HCT116 (cell line): ENCODE results near the gene GOLGA3. TPM values are rescaled to one million over a fixed set of nuclear protein-coding genes. Genes with fewer than 3 reads are reported as not detected.
"Not testable (repeated sequence)": the region's sequence is repeated elsewhere in the genome, so short reads cannot be mapped to it uniquely, and the experiment has no call there.

Experiments
- ATAC-seq: fragments of 200-7000 bp; cut with Tn5 transposase; 2 replicates; pipeline ENCODE4 v1.9.1; 2020; ENCODE audit warnings: mild to moderate bottlenecking, moderate library complexity
- BruUV-seq: library from RNA; stranded (reverse); fragments of 400-500 nt; replicated peaks from 2 replicates; lab custom pipeline; 2021; lab: Mats Ljungman, UMichigan
- CTCF ChIA-PET: fragments of 300-600 bp; sonication (Branson Sonifier 250); formaldehyde crosslinking; loops from one replicate; lab custom pipeline; 2021; ENCODE audit warnings: antibody characterized with exemption; lab: Charles Lee
- POLR2A ChIA-PET: fragments of 300-600, 350-600 bp; sonication (Branson Sonifier 250); formaldehyde crosslinking; loops from one replicate; lab custom pipeline; 2021; ENCODE audit warnings: antibody characterized with exemption; lab: Charles Lee
- RAD21 ChIA-PET, 2 experiments: fragments of 300-600 bp; sonication (Branson Sonifier 250); formaldehyde crosslinking; loops; one replicate each; lab custom pipeline; 2023; ENCODE audit warnings: low total read pairs in 2 of 2; ENCODE audit not compliant: uncharacterized antibody in 2 of 2, unreplicated experiment in 2 of 2, low non-redundant PET in 1 of 2; lab: Charles Lee
- DNase-seq: peaks from one replicate; pipeline ENCODE4 v3.0.0-alpha.2; 2010; ENCODE audit warnings: low read depth, low spot score
- H2AFZ ChIP-seq: fragments of 200-600 bp; shearing (Covaris generic), sonication (generic); 2 replicates; pipeline ENCODE4 v1.6.1; 2017; ENCODE audit warnings: low read depth, mixed run types, mixed read lengths, antibody characterized with exemption, low read length; ENCODE audit not compliant: poor library complexity, severe bottlenecking
- H3K27ac ChIP-seq: 2 replicates; pipeline ENCODE4 v1.5.1; 2012; ENCODE audit warnings: low read depth, low read length
- H3K27me3 ChIP-seq: fragments of 200-600 bp; sonication (generic); 2 replicates; pipeline ENCODE4 v1.6.1; 2016; ENCODE audit warnings: mixed run types, low read length, mixed read lengths; ENCODE audit not compliant: insufficient read depth
- H3K36me3 ChIP-seq, 2 experiments: fragments of 200-500 bp in 1 of 2; fragments of 200-600 bp in 1 of 2; sonication (Bioruptor generic) in 1 of 2; sonication (generic) in 1 of 2; 2 replicates each; pipeline versions ENCODE4 v1.5.1 to v1.6.1; 2014 to 2016; ENCODE audit warnings: low read length in 2 of 2, inconsistent platforms in 1 of 2, mixed read lengths in 1 of 2, mixed run types in 1 of 2; ENCODE audit not compliant: insufficient read depth in 2 of 2, control insufficient read depth in 1 of 2
- H3K4me1 ChIP-seq, 2 experiments: fragments of 200-600 bp in 1 of 2; sonication (generic) in 1 of 2; 2 replicates each; pipeline versions ENCODE4 v1.5.1 to v1.6.1; 2012 to 2017; ENCODE audit warnings: low read length in 2 of 2, inconsistent platforms in 1 of 2, mild to moderate bottlenecking in 1 of 2, mixed read lengths in 1 of 2, mixed run types in 1 of 2, moderate library complexity in 1 of 2; ENCODE audit not compliant: insufficient read depth in 2 of 2, control insufficient read depth in 1 of 2
- H3K4me2 ChIP-seq: fragments of 200-600 bp; sonication (generic); 2 replicates; pipeline ENCODE4 v1.6.1; 2017; ENCODE audit warnings: mixed run types, low read length, mixed read lengths
- H3K4me3 ChIP-seq, 2 experiments: fragments of 200-600 bp in 1 of 2; sonication (generic) in 1 of 2; replicated peaks in 1 of 2; 2 replicates each; pipeline ENCODE4 v1.5.1; 2011 to 2016; ENCODE audit warnings: low read length in 2 of 2, control low read depth in 1 of 2, low read depth in 1 of 2, mild to moderate bottlenecking in 1 of 2, mixed read lengths in 1 of 2, mixed run types in 1 of 2
- H3K79me2 ChIP-seq: fragments of 200-600 bp; sonication (generic); 2 replicates; pipeline ENCODE4 v1.6.1; 2017; ENCODE audit warnings: mild to moderate bottlenecking, mixed run types, low read length, moderate library complexity, mixed read lengths; ENCODE audit not compliant: insufficient read depth
- H3K9ac ChIP-seq: fragments of 200-600 bp; sonication (generic); 2 replicates; pipeline ENCODE4 v1.6.1; 2016; ENCODE audit warnings: low read length, mixed read lengths
- H3K9me2 ChIP-seq: fragments of 200-600 bp; sonication (generic), shearing (Covaris generic); 2 replicates; pipeline ENCODE4 v1.6.1; 2017; ENCODE audit warnings: mixed run types, mild to moderate bottlenecking, moderate library complexity; ENCODE audit not compliant: insufficient read depth
- H3K9me3 ChIP-seq, 2 experiments: fragments of 200-500 bp in 1 of 2; fragments of 200-600 bp in 1 of 2; sonication (Bioruptor generic) in 1 of 2; sonication (generic) in 1 of 2; 2 replicates each; pipeline ENCODE4 v1.6.1; 2014 to 2017; ENCODE audit warnings: low read length in 2 of 2, mixed read lengths in 2 of 2, inconsistent platforms in 1 of 2, low read depth in 1 of 2, mild to moderate bottlenecking in 1 of 2, mixed run types in 1 of 2, moderate library complexity in 1 of 2; ENCODE audit not compliant: control insufficient read depth in 1 of 2, insufficient read depth in 1 of 2
- H4K20me1 ChIP-seq: fragments of 200-600 bp; sonication (generic), shearing (Covaris generic); 2 replicates; pipeline ENCODE4 v1.6.1; 2017; ENCODE audit warnings: mixed run types, mild to moderate bottlenecking, moderate library complexity; ENCODE audit not compliant: insufficient read depth
- CBX3 ChIP-seq: IDR thresholded peaks from 2 replicates; pipeline ENCODE4 v1.6.1; 2012; ENCODE audit warnings: low read depth
- CEBPB ChIP-seq: IDR thresholded peaks from 2 replicates; pipeline ENCODE4 v1.6.1; 2012; ENCODE audit warnings: low read depth
- ELF1 ChIP-seq: IDR thresholded peaks from 2 replicates; pipeline ENCODE4 v1.6.1; 2012; ENCODE audit warnings: low read depth, borderline replicate concordance
- EZH2phosphoT487 ChIP-seq: fragments of 200-600 bp; IDR thresholded peaks from 2 replicates; pipeline ENCODE4 v1.6.1; 2018; ENCODE audit warnings: antibody characterized with exemption, borderline replicate concordance
- JUND ChIP-seq: IDR thresholded peaks from 2 replicates; pipeline ENCODE4 v1.6.1; 2012
- POLR2AphosphoS5 ChIP-seq: IDR thresholded peaks from 2 replicates; pipeline ENCODE4 v1.6.1; 2011; ENCODE audit warnings: mild to moderate bottlenecking, low read depth, low read length, moderate library complexity
- RAD21 ChIP-seq: IDR thresholded peaks from 2 replicates; pipeline ENCODE4 v1.6.1; 2012; ENCODE audit warnings: low read depth, mild to moderate bottlenecking
- YY1 ChIP-seq: IDR thresholded peaks from 2 replicates; pipeline ENCODE4 v1.6.1; 2011; ENCODE audit warnings: low read length, low read depth, moderate library complexity, mild to moderate bottlenecking; ENCODE audit not compliant: insufficient replicate concordance; ENCODE audit errors: extremely low read depth
- ZFX ChIP-seq: fragments of 450-650 bp; IDR thresholded peaks from 2 replicates; pipeline ENCODE4 v1.6.1; 2017
- ZNF274 ChIP-seq: fragments of 200-500 bp; sonication (Bioruptor generic); IDR thresholded peaks from 2 replicates; pipeline ENCODE4 v1.6.1; 2014; ENCODE audit warnings: mild to moderate bottlenecking, low read depth, low read length, inconsistent platforms
- intact Hi-C: fragments of 100-400 bp; cut with micrococcal nuclease; formaldehyde crosslinking; loops from 2 replicates; pipeline ENCODE4 v1.10.0; 2022
- total RNA-seq: library from RNA; stranded (reverse); gene quantifications from one replicate; pipeline ENCODE4 v1.2.1, GENCODE V29; 2021; ENCODE audit not compliant: unreplicated experiment
- TF ChIP-seq, protein P1 (sequence below): IDR thresholded peaks from 2 replicates; pipeline ENCODE4 v1.6.1; 2012

GOLGA3 gene
- total RNA-seq, 1 experiment from 2014 or later: 35.1 TPM

DNA sequence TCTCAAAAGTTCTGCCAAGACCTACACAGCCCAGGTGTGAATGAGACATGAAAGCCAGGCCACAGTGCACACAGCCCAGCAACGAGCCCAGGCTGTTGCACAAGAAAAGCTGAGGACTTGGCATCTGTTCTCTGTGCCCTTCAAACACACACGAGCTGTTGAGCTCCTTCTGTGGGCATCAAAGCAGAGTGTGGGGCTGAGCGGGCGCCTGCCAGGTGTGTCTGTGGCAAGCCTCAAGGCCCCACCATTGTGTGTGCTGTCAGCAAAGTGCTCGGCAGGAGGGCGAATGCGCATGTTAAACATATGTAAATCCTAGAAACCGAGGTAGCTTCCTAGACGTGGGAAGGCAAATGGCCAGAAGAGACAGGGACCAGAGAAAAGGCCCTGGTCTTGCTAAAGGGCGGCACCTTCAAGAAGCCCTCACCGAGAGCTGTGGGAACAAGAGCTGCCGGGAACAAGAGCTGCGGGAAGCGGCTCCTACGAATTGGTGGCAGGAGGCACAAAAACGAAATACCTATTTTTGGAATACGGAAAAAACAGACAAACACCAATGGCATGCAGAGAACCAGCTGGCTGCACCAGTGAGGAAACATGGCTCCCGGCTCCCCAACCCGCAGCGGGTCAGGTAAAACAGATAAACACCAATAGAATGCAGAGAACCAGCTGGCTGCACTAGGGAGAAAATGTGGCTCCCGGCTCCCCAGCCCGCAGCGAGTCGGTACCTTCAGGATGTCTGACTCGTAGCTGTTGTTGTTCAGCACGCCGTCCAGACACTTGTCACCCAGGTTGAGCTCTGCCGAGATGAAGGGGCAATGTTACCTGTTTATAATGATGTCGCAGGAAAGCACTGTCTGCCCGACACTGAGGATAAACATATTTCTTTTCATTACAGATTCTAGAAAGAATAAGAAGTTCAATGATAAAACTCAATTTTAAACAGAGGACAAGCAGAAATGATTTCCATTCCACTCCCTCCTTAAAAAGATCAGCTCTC lies 19.0 kb upstream of the GOLGA3 start:
- Histone ChIP-seq H3K4me2 (no peak overlapping the region), H3K27me3 (no peaks in the 10 kb centered on the region), H3K4me1 (no peaks in the 10 kb centered on the region), H3K9me3 (no peaks in the 10 kb centered on the region), H2AFZ (no peak overlapping the region), H3K9me2 (no peaks in the 10 kb centered on the region), H3K9ac (no peak overlapping the region), H3K36me3 (no peaks in the 10 kb centered on the region), H3K27ac (no peak overlapping the region), H4K20me1 (no peaks in the 10 kb centered on the region), H3K79me2 (no peaks in the 10 kb centered on the region), H3K4me3 (no peak overlapping the region)
- intact Hi-C loops: no loop called here
- DNase-seq (no peak), ATAC-seq (no peak)
- CTCF ChIA-PET: no interaction called here
- no peak for TF ChIP-seq RAD21
- no peak for TF ChIP-seq ELF1
- TF ChIP-seq CEBPB: no peak
- no peak for TF ChIP-seq ZNF274
- TF ChIP-seq EZH2phosphoT487: no peak
- TF ChIP-seq CBX3: no peak
- TF ChIP-seq POLR2AphosphoS5: no peak
- TF ChIP-seq ZFX: no peak
- TF ChIP-seq, protein P1, sequence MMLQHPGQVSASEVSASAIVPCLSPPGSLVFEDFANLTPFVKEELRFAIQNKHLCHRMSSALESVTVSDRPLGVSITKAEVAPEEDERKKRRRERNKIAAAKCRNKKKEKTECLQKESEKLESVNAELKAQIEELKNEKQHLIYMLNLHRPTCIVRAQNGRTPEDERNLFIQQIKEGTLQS: no peak
- TF ChIP-seq JUND: no peak
- TF ChIP-seq YY1: no peak
- RAD21 ChIA-PET: no interaction called here
- no TSS peak for BruUV-seq
- POLR2A ChIA-PET: no interaction called here

DNA sequence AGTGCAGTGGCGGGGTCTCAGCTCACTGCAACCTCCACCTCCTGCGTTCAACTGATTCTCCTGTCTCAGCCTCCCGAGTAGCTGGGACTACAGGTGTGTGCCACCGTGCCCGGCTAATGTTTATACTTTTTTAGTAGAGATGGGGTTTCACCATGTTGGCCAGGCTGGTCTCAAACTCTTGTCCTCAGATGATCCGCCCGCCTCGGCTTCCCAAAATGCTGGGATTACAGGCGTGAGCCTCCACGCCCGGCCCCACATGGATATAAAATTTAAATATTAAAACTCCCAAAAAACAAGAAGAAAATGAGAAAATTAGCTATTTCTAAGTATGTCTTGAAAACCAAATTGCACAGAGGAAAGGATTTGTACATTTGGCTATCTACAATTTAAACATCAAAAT lies 16.0 kb upstream of the GOLGA3 start:
- H3K27me3 ChIP-seq, H3K79me2 ChIP-seq, H3K4me3 ChIP-seq, H2AFZ ChIP-seq, H3K27ac ChIP-seq, H3K4me2 ChIP-seq, CTCF ChIA-PET, H3K9me3 ChIP-seq, H3K4me1 ChIP-seq, ATAC-seq, H3K9ac ChIP-seq, H3K36me3 ChIP-seq, DNase-seq, intact Hi-C loops, BruUV-seq, RAD21 ChIA-PET, H3K9me2 ChIP-seq, H4K20me1 ChIP-seq, POLR2A ChIA-PET: not testable (repeated sequence)
